LNCAP (cell line): ENCODE results near the gene CCDC82.
A peak's percentile ranks its signal among the peaks of the same experiment; 100 is the strongest.

Experiments used
- TF ChIP-seq, protein P1 (sequence below): fragments of 450-650 bp; IDR thresholded peaks from 2 replicates; pipeline ENCODE4 v1.5.1; 2017; ENCODE audit warnings: mild to moderate bottlenecking

The CCDC82 gene

GRCh38 chr11:96396637-96397036 lies 6.9 kb upstream of the CCDC82 start:
- TF ChIP-seq, protein P1, sequence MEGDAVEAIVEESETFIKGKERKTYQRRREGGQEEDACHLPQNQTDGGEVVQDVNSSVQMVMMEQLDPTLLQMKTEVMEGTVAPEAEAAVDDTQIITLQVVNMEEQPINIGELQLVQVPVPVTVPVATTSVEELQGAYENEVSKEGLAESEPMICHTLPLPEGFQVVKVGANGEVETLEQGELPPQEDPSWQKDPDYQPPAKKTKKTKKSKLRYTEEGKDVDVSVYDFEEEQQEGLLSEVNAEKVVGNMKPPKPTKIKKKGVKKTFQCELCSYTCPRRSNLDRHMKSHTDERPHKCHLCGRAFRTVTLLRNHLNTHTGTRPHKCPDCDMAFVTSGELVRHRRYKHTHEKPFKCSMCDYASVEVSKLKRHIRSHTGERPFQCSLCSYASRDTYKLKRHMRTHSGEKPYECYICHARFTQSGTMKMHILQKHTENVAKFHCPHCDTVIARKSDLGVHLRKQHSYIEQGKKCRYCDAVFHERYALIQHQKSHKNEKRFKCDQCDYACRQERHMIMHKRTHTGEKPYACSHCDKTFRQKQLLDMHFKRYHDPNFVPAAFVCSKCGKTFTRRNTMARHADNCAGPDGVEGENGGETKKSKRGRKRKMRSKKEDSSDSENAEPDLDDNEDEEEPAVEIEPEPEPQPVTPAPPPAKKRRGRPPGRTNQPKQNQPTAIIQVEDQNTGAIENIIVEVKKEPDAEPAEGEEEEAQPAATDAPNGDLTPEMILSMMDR: no peak

DNA sequence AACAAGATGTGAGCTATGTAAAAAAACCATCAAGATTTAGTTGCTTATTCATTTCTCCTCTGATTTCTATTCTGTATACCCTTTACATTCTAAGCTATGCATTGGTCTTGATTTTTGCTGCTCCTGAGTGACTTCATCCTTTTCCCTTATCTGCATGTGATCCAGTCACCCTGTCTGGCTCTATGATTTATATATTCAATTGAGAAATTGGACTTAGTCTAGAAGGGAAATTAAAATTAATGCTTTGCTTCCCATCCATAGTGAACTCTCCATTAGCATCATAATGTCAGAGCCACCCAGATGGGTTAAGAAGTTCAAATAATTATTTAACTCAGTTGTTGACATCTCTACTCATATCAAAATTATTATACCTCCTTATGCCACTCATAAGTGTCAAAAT lies 5.1 kb upstream of the CCDC82 start:
- TF ChIP-seq, protein P1: no peak

GRCh38 chr11:96393753-96394348 lies 4.1 kb upstream of the CCDC82 start:
- TF ChIP-seq, protein P1: peak; percentile 76

- TF ChIP-seq, protein P1: peak; percentile 24; the same call in 1 of the 2 replicates
Observed at GRCh38 chr11:96391698-96392307, 2.1 kb upstream of the CCDC82 start.

DNA sequence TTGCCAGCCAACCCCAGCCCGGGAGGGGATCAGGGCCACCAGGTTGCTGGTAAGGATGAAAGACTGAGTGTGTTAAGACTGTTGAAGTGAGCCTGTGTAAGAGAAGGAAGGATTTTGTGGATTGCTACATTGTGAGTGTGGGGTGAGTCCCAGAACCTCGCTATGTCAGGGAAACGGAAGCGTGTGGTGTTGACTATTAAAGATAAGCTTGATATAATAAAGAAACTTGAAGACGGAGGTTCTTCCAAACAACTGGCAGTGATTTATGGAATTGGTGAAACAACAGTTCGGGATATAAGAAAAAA lies 728 bp upstream of the CCDC82 start:
- TF ChIP-seq, protein P1: no peak

- TF ChIP-seq, protein P1: no peak
Observed at GRCh38 chr11:96388891-96389719, 607 bp downstream of the CCDC82 start.

DNA sequence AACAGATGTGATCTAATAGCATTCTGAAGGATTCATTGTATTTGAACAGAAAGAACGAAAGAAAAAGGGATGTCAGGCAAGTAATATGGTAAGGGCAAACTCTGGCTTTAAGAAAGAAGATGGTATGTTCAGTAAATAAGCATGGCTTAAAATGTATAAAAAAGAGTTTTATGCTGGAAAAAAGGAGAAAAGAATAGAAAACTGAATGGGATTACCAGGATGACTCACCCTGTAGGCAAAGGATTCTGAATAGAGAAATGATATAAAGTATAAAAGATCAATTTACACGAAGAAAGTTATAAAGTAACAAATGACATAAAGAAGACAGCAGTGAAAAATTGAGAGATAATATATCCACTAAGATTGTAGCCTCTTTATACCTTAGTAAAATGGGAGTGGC lies 4.5 kb downstream of the CCDC82 start:
- TF ChIP-seq, protein P1: no peak
